NCI-H82 (cell line): ENCODE measurements around the gene SCN4A.

ENCODE experiments used
- DNase-seq: peaks from one replicate; lab custom pipeline; 2025; lab: John Stamatoyannopoulos, UW

Gene SCN4A

GRCh38 chr17:64001763-64002529 lies 29.2 kb upstream of the SCN4A start:
- no peak for DNase-seq

- no peak for DNase-seq
These were observed 28.4 kb upstream of the SCN4A start for GRCh38 chr17:64001091-64001579.

- no peak for DNase-seq
These were observed 27.2 kb upstream of the SCN4A start for GRCh38 chr17:63999680-64000531.

- no peak for DNase-seq
These were observed 26.3 kb upstream of the SCN4A start for GRCh38 chr17:63998721-63999679.

- DNase-seq: peak; percentile 83
These were observed 25.5 kb upstream of the SCN4A start, which contains the start of gene PRR29 for GRCh38 chr17:63998050-63998720. TSS of gene PRR29 (plus strand) at chr17:63998351. CDS start at chr17:63998365, 14 bp downstream.

- no peak for DNase-seq
These were observed 24.8 kb upstream of the SCN4A start for GRCh38 chr17:63997341-63998048.

GRCh38 chr17:63996430-63997182 lies 23.9 kb upstream of the SCN4A start:
- DNase-seq: no peak

GRCh38 chr17:63995626-63996025 lies 22.9 kb upstream of the SCN4A start:
- no peak for DNase-seq

GRCh38 chr17:63993368-63993985 lies 20.8 kb upstream of the SCN4A start:
- DNase-seq: no peak

- no peak for DNase-seq
These were observed 18.9 kb upstream of the SCN4A start for GRCh38 chr17:63991611-63992010.

GRCh38 chr17:63989622-63990345 lies 17.1 kb upstream of the SCN4A start:
- DNase-seq: no peak

GRCh38 chr17:63988741-63989621 lies 16.3 kb upstream of the SCN4A start:
- peak; percentile 38 for DNase-seq

GRCh38 chr17:63988127-63988478 lies 15.4 kb upstream of the SCN4A start:
- DNase-seq: no peak

GRCh38 chr17:63987221-63988126 lies 14.8 kb upstream of the SCN4A start:
- peak; percentile 67 for DNase-seq

GRCh38 chr17:63986821-63987220 lies 14.1 kb upstream of the SCN4A start:
- DNase-seq: peak; percentile 81

- no peak for DNase-seq
These were observed 12.8 kb upstream of the SCN4A start for GRCh38 chr17:63985387-63986140.
